ENCODE measurements around the gene SMAD6. TPM values are rescaled to one million over a fixed set of nuclear protein-coding genes. Genes with fewer than 3 reads are reported as not detected.

SMAD6 gene
- total and polyA plus RNA-seq, 2 of the 4 experiments (the other 2 are of a cell fraction) = 4.8 to 8.5 TPM

GRCh38 chr15:66765478-66766281, 63.6 kb downstream of the SMAD6 start:
- peaks cover 15% of the 10 kb centered on the region for H4K20me1 ChIP-seq (ENCODE audit: insufficient read depth, low read length)
- no peak for ATAC-seq (ENCODE audit: low read depth)
- WGBS, 2 experiments (ENCODE audit: extremely low coverage in 2 of 2, insufficient read length in 1 of 2) = 18% methylated on average over 2 of the region's 13 CpGs; no CpG with 5 or more reads in 1 of the 2 experiments

More at GRCh38 chr15:66765478-66766281, 63.6 kb downstream of the SMAD6 start:
- Histone ChIP-seq H3K9me3 (ENCODE audit: control insufficient read depth, insufficient read depth, low read length) (no peaks in the 10 kb centered on the region), H3K18ac (ENCODE audit: low read depth, low read length) (peak overlapping the region; percentile 71), H2AK5ac (ENCODE audit: low read depth, low read length) (peak overlapping the region; percentile 63), H3K4ac (ENCODE audit: low read depth, low read length) (peak overlapping the region; percentile 55), H3K14ac (replicated peaks; ENCODE audit: low read depth, low read length) (peak overlapping the region; percentile 66), H3K9me1 (ENCODE audit: insufficient read depth, low read length) (peaks cover 57% of the 10 kb centered on the region), H2AK9ac (replicated peaks; ENCODE audit: low read depth, low read length, poor library complexity) (peak overlapping the region; percentile 20), H2BK120ac (ENCODE audit: low read depth, low read length) (peak overlapping the region; percentile 68), H2AFZ (replicated peaks; ENCODE audit: low read length, poor library complexity) (peak overlapping the region; percentile 38), H2BK20ac (ENCODE audit: low read depth, low read length) (peak overlapping the region; percentile 80), H4K8ac (ENCODE audit: low read depth in 2 of 2, low read length in 2 of 2) (peak overlapping the region; percentile 29 to 62), H3K4me3 (ENCODE audit: insufficient read depth, low read depth, low read length) (no peak overlapping the region), H3K27ac (ENCODE audit: insufficient read depth, low read length) (peak overlapping the region; percentile 28), H4K91ac (ENCODE audit: insufficient read depth, low read depth, low read length) (peak overlapping the region; percentile 50), H3K27me3 (ENCODE audit: control insufficient read depth, insufficient read depth, low read length) (no peaks in the 10 kb centered on the region), H3K4me1 (ENCODE audit: control insufficient read depth, insufficient read depth, low read length) (peaks cover 65% of the 10 kb centered on the region), H3K36me3 (ENCODE audit: control insufficient read depth, insufficient read depth, low read length) (0 out of 2 replicates have a peak, but pooled peaks cover 2% of the 10 kb centered on the region), H4K5ac (ENCODE audit: low read depth, low read length) (peak overlapping the region; percentile 56; the same call in 1 of the 2 replicates), H2BK15ac (ENCODE audit: low read depth, low read length) (peak overlapping the region; percentile 63; the same call in 1 of the 3 replicates), H3K9ac (ENCODE audit: low read depth, low read length) (no peak overlapping the region), H3K56ac (ENCODE audit: extremely low read depth, insufficient read depth, low read length) (no peak overlapping the region), H3K79me1 (ENCODE audit: low read depth in 1 of 2, low read length in 2 of 2) (peaks cover 16 to 88% of the 10 kb centered on the region in 2 experiments), H2BK5ac (ENCODE audit: low read depth, low read length, poor library complexity, severe bottlenecking) (peak overlapping the region; percentile 21), H3K23ac (ENCODE audit: low read depth, low read length) (peak overlapping the region; percentile 54), H3K4me2 (ENCODE audit: low read depth, low read length) (no peak overlapping the region)
- CTCF ChIA-PET = no interaction called here
- intact Hi-C loops (cut with micrococcal nuclease) = no loop called here
- POLR2A ChIA-PET (ENCODE audit: unreplicated experiment) = no interaction called here
- dilution Hi-C loops (cut with HindIII; ENCODE audit: low sequenced_read_pairs, unreplicated experiment) = no loop called here
- TF ChIP-seq, protein P1, sequence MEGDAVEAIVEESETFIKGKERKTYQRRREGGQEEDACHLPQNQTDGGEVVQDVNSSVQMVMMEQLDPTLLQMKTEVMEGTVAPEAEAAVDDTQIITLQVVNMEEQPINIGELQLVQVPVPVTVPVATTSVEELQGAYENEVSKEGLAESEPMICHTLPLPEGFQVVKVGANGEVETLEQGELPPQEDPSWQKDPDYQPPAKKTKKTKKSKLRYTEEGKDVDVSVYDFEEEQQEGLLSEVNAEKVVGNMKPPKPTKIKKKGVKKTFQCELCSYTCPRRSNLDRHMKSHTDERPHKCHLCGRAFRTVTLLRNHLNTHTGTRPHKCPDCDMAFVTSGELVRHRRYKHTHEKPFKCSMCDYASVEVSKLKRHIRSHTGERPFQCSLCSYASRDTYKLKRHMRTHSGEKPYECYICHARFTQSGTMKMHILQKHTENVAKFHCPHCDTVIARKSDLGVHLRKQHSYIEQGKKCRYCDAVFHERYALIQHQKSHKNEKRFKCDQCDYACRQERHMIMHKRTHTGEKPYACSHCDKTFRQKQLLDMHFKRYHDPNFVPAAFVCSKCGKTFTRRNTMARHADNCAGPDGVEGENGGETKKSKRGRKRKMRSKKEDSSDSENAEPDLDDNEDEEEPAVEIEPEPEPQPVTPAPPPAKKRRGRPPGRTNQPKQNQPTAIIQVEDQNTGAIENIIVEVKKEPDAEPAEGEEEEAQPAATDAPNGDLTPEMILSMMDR (conservative IDR thresholded peaks at IDR 0.05; ENCODE audit: low read depth, low read length) = no peak
- no peak for TF ChIP-seq CEBPB (IDR thresholded peaks at IDR 0.05; ENCODE audit: low read depth, low read length)
- no peak for TF ChIP-seq BHLHE40 (IDR thresholded peaks at IDR 0.05; ENCODE audit: low read depth, low read length)
- no peak for TF ChIP-seq SMC3 (IDR thresholded peaks at IDR 0.05; ENCODE audit: low read depth, low read length)
- TF ChIP-seq, protein P2, sequence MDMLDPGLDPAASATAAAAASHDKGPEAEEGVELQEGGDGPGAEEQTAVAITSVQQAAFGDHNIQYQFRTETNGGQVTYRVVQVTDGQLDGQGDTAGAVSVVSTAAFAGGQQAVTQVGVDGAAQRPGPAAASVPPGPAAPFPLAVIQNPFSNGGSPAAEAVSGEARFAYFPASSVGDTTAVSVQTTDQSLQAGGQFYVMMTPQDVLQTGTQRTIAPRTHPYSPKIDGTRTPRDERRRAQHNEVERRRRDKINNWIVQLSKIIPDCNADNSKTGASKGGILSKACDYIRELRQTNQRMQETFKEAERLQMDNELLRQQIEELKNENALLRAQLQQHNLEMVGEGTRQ (IDR thresholded peaks at IDR 0.05; ENCODE audit: low read depth, low read length) = no peak
- no peak for TF ChIP-seq RCOR1 (IDR thresholded peaks at IDR 0.05; ENCODE audit: insufficient replicate concordance, low read length)
- TF ChIP-seq MAZ (IDR thresholded peaks at IDR 0.05; ENCODE audit: borderline replicate concordance, low read depth, low read length) = no peak
- TF ChIP-seq MAFK (IDR thresholded peaks at IDR 0.05; ENCODE audit: low read depth, low read length) = no peak
- no peak for TF ChIP-seq CHD1 (IDR thresholded peaks at IDR 0.05; ENCODE audit: low read depth, low read length)
- no peak for TF ChIP-seq RFX5 (IDR thresholded peaks at IDR 0.05; ENCODE audit: low read depth, low read length)
- TF ChIP-seq RAD21 (IDR thresholded peaks at IDR 0.05; ENCODE audit: low read length) = no peak
- no peak for TF ChIP-seq POLR2A (IDR thresholded peaks at IDR 0.05; ENCODE audit: low read depth, low read length)
- TF ChIP-seq MXI1 (IDR thresholded peaks at IDR 0.05; ENCODE audit: borderline replicate concordance, low read depth, low read length) = no peak
- TF ChIP-seq, protein P3, sequence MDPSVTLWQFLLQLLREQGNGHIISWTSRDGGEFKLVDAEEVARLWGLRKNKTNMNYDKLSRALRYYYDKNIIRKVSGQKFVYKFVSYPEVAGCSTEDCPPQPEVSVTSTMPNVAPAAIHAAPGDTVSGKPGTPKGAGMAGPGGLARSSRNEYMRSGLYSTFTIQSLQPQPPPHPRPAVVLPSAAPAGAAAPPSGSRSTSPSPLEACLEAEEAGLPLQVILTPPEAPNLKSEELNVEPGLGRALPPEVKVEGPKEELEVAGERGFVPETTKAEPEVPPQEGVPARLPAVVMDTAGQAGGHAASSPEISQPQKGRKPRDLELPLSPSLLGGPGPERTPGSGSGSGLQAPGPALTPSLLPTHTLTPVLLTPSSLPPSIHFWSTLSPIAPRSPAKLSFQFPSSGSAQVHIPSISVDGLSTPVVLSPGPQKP (IDR thresholded peaks at IDR 0.05; ENCODE audit: borderline replicate concordance, low read depth, low read length) = no peak
- no peak for DNase-seq
- no TSS peak for BruUV-seq (replicated peaks)
- in situ Hi-C loops (cut with MboI; ENCODE audit: low sequenced_read_pairs) = loop anchor here (5.0 kb wide), 1 partner anchor 148 kb away; no protein-coding TSS in a partner anchor

Data from IMR-90 (cell line).